ENCODE measurements around the gene MYLK.

Gene MYLK

GRCh38 chr3:123700791-123701722, 183.1 kb downstream of the MYLK start:
- DNase-seq (ENCODE audit: low read depth in 3 of 3, low spot score in 1 of 3) = no peak

DNA sequence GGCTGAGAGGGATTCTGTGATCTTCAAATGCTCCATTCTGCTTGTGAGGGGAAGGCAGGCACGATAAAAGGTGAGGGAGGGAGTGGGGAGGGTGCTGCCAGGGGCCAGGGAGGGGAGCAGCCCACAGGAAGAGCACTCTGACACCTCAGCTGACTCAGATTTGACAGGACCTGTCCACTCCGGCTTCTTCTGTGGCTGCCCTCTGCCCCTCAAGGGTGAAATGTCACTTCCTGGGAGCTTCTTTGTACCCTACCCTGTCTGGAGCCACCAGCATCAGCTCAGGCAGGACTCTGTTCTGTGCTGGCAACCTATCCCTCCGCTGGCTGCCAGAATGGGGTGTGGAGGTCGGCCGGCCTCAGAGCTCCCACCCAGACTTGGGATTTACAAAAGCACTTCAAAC, 185.3 kb downstream of the MYLK start:
- no peak for DNase-seq (ENCODE audit: low read depth in 3 of 3, low spot score in 1 of 3)

GRCh38 chr3:123696808-123697207, 187.3 kb downstream of the MYLK start:
- DNase-seq (ENCODE audit: low read depth in 3 of 3, low spot score in 1 of 3) = no peak

DNA sequence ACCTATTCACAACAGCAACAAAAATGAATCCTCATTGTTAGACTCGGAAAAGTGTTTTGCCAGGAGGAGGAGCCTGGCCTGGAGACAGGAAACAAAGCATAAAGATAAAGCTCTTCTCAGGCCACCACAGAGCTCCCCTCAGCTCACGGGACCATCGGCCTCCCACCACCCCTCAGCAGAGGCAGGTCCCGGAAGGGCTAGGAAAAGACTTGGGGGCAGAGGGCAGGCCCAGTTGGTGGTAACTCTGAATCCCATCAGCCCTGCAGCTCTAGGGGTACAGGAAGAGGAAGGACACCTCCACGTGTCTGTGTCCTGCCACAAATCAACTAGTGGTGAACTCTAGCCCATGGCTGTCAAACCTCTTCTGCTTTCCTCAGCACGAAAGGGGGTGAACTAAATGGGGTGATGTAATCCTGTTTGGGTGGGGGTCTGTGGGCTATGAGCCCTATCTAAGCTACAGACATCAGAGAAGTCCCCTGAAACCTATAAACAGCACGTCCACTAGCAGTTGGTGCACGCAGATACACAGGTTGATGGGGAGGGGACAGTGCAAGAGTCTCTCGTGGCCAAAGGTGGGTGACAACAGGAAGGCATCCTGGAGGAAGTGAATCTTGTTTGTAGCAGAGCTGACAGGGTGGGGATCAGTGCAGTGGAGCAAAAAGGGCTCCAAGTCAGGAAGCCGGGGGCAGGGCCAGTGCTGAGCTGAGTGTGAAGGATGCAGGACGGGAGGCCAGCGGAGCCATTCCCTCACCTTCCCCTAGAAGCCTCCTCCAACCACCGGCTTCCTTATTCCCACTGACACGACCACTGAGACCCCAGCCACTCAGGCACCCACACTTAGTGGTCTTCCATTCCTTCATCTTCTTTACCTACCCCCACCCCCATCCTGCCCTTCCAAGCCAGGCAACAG, 188.1 kb downstream of the MYLK start:
- no peak for DNase-seq (ENCODE audit: low read depth in 3 of 3, low spot score in 1 of 3)

DNA sequence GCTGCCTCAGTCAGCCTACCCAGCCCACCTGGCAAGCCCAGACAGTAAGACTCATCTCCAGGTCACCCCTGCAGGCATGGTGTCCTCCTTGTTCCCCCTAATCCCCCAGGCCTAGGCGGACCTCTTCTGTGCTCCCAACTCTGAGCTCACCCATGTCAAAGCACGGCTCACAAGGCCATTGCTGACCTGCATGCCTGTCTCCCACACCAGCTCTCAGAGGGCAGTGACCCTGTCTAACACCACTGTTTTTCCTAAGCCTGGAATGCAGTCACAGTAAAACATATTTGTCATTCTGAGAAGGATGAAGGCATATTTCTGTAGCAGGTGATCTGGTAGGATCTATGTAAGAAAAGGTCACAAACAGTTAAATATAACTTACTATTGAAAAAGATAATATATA, 189.0 kb downstream of the MYLK start:
- no peak for DNase-seq (ENCODE audit: low read depth in 3 of 3, low spot score in 1 of 3)

- no peak for DNase-seq (ENCODE audit: low read depth in 3 of 3, low spot score in 1 of 3)
These were observed 189.6 kb downstream of the MYLK start for GRCh38 chr3:123694366-123695087.

- DNase-seq (ENCODE audit: low read depth in 3 of 3, low spot score in 1 of 3) = no peak
These were observed 190.4 kb downstream of the MYLK start for GRCh38 chr3:123693584-123694190.

- no peak for DNase-seq (ENCODE audit: low read depth in 3 of 3, low spot score in 1 of 3)
These were observed 191.5 kb downstream of the MYLK start for GRCh38 chr3:123692671-123693070.

DNA sequence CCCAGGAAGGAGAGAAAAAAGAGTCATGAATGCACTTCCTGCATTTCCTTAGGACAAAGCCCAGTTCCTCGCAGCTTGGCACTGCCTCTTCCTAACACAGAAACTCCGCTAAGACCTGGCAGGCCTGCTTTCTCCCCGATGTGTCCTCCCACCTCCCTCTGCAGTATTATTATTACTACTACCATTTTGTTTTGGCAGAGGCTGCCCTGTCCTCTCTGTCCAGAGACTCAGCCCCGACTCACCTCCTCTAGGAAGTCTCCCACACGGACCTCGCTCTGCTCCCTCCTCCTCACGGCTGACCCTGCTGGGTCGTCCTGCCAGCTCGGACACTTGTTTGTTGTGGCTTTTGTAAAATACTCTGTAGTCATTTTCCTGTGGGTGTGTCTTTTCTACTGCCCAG, 192.1 kb downstream of the MYLK start:
- DNase-seq (ENCODE audit: low read depth in 3 of 3, low spot score in 1 of 3) = no peak

DNA sequence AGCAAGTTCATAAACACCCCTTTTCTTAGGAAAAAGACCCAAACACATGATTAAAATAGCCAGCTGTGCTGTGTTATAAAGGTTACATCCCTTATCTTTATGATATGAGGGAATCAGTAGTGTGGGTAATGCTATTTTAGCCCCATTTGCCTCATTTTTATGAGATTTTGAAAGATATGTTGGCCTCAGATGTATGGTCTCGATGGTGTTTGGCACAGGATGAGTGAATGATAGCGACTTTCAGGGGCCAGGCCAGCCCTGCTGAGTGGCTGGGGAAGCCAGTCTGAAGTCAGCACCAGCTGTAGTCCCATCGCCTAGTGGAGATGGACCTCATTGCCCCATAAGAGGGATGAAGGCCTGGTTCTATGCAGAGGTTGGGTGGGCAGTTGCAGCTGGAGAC, 194.3 kb downstream of the MYLK start:
- no peak for DNase-seq (ENCODE audit: low read depth in 3 of 3, low spot score in 1 of 3)

DNA sequence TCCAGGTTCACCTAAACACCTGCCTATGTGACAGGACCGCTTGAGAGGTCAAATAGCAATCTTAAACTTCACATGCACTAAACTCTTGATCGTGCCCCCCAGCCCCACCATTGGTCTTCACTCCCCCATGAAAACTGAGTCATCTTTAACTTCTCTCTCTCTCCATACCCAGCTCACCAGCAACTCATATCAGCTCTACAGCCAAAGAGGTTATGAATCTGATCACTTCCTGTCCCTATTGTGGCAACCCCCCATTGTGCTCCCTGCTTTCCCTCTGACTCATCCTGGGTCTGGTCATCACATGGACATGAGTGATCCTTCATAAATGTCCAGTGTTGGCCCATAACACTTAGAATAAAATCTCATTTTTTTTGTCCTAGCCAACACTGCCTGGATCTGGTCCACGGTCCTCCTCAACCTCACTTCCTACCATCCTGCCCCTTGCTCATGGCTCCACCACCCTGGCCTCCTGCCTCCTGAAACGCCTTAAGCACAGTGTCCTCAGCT, 195.8 kb downstream of the MYLK start:
- no peak for DNase-seq (ENCODE audit: low read depth in 3 of 3, low spot score in 1 of 3)

DNA sequence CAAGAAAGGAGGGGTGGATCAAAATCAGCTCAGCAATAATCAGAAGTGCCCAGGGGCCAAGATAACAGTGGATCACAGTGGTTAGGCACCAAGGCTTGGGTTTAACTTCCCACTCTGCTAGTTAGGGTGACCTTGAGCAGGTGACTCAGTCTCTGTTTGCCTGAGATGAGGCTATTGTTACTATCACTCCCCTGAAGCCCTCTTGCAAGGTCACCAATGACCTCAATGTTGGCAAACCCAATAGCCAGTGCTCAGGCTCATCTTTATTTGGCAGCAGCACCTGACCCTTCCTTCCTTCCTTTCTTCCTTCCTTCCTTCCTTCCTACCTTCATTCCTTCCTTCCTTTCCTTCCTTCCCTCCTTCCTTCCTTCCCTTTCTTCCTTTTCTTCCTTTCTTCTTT, 196.8 kb downstream of the MYLK start:
- DNase-seq (ENCODE audit: low read depth in 3 of 3, low spot score in 1 of 3) = no peak

GRCh38 chr3:123686251-123686650, 197.9 kb downstream of the MYLK start:
- no peak for DNase-seq (ENCODE audit: low read depth in 3 of 3, low spot score in 1 of 3)

DNA sequence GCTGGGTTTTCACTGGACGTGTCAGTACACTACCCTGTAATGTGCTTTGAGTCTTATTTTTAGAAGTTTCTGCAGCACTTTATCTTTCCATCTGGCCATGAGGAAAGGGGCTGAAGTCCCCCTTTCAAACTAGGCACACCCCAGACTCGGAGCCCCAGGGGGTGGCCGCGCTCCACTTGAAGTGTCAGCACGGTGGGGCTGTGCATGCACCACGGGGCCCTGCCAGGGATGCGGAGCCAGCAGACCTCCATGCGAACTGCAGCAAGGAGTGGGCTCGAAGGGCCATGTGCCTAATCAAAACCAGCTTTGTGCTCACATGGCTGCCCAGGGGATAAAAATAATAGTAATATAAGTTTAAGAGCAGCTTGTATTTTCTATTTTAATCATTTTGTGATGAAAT, 198.4 kb downstream of the MYLK start:
- DNase-seq (ENCODE audit: low read depth in 3 of 3, low spot score in 1 of 3) = no peak

DNA sequence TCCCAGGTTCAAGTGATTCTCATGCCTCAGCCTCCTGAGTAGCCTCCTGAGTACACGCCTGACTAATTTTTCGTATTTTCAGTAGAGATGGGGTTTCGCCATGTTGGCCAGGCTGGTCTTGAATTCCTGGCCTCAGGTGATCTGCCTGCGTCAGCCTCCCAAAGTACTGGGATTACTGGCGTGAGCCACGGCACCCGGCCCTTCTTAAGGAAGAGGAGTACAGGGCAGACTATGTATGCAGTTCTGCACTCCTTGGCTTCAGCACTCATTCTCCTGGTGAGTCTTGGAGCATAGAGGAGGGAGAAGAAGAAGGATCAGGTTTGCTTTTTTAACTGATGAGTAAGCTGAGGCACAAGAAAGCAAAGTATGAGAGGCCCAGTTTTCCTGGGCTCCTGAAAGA, 199.5 kb downstream of the MYLK start:
- no peak for DNase-seq (ENCODE audit: low read depth in 3 of 3, low spot score in 1 of 3)

GRCh38 chr3:123684209-123684608, 199.9 kb downstream of the MYLK start:
- DNase-seq (ENCODE audit: low read depth in 3 of 3, low spot score in 1 of 3) = no peak

DNA sequence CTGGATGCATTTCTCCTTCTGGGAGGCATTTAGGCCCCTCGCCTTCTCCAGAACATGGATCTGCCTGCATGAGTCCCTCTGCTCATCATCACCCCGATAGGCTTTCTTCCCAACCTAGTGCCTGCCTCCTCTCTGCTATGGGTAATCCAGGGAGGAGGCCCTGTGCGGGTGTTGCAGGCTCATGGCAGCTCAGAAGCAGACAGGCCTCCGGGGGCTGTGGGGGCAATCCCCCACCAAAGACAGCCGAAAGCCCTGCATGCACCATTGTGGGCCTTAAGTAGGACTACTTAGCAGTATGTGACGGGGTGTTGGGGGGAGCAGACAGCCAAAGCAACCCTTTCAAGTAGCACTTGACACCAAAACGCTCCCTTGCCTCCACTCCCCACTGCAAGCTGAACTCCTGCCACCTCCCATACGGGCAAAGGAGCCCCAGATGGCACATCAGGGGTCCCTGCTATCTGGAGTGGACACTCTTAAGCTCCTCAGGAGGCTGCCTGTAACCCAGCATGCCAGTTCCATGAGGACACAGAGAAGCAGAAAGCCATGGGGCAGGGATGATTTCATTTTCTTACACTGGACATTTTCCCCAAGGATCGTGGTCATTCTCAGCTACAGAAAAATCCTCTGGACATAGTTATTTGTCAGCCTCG, 200.5 kb downstream of the MYLK start:
- no peak for DNase-seq (ENCODE audit: low read depth in 3 of 3, low spot score in 1 of 3)

- DNase-seq (ENCODE audit: low read depth in 3 of 3, low spot score in 1 of 3) = no peak
These were observed 201.2 kb downstream of the MYLK start for GRCh38 chr3:123682781-123683504.

GRCh38 chr3:123682302-123682701, 201.8 kb downstream of the MYLK start:
- no peak for DNase-seq (ENCODE audit: low read depth in 3 of 3, low spot score in 1 of 3)
